ENCODE measurements around the gene CIB2.
"Not testable (repeated sequence)": the region's sequence is repeated elsewhere in the genome, so short reads cannot be mapped to it uniquely, and the experiment has no call there.

The CIB2 gene

GRCh38 chr15:78131295-78132061 lies at the start of gene CIB2:
Gene CIB2, minus strand, starts transcription at chr15:78131445. Its CDS starts 230 bp downstream, at chr15:78131215.
- peak; percentile 88 for DNase-seq

GRCh38 chr15:78179906-78180305 lies 48.7 kb upstream of the CIB2 start:
- no peak for DNase-seq

- no peak for DNase-seq
Observed at GRCh38 chr15:78179286-78179840, 48.1 kb upstream of the CIB2 start.

DNA sequence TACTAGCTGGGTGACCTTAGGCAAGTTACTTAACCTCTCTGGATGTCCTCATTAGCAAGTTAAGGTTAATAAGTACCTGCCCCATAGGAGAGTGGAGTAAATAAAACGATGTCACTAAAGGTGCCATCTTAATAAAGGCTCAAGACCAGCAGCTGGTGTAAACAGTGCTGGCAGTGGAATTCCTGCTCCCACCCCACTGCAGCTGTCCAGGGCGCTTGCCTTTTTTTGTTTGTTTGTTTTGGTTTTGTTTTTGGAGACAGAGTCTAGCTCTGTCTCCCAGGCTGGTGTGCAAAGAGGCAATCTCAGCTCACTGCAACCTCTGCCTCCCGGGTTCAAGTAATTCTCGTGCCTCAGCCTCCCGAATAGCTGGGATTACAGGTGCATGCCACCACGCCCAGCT lies 46.8 kb upstream of the CIB2 start:
- DNase-seq = no peak

- DNase-seq = no peak
Observed at GRCh38 chr15:78177447-78177873, 46.2 kb upstream of the CIB2 start.

DNA sequence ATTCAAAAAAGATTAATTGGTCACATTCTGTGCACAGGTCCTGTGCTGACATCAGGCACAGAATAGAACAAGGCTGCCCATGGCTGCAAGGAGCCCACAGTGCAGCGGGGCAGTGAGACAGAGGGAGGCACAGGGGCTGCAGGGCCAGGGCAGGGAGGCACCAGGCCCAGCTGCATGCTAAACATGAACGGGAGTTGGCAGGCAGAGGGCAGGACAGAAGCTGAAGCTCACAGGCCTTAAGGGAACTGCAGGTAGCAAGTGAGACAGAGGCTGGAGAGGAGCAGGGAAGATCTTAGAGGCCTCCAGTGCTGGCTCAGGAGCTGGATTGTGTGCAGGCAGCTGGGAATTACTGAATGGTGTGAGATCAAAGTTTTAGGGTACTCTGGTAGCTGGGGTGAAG lies 44.1 kb upstream of the CIB2 start:
- DNase-seq = no peak

GRCh38 chr15:78174401-78174800 lies 43.2 kb upstream of the CIB2 start:
- no peak for DNase-seq

DNA sequence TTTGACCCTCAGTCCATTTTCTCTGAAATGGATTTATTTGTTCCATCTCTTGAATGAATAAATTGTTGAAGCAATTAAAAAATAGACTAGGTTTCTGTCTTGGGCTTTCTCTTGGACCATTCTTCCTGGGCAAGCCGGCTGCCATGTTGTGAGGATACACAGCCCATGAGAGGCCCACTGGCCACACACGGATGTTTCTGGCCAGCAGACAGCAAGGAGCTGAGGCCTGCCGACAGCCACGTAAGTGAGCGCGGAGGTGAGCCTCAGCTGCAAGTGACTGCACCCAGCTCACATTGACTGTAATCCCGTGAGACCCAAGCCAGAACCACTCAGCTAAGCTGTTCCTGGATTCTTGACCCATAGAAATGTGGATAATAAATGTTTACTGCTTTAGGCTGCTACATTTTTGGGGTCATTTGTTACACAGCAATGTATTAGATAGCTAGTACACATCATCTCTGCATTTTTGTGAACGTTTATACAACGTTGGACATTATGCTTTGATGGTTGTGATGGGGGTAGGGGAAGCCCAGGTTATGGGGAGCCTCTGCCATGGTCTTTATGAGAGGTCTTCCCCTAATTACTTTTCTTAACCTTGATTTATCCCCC lies 40.7 kb upstream of the CIB2 start:
- no peak for DNase-seq

DNA sequence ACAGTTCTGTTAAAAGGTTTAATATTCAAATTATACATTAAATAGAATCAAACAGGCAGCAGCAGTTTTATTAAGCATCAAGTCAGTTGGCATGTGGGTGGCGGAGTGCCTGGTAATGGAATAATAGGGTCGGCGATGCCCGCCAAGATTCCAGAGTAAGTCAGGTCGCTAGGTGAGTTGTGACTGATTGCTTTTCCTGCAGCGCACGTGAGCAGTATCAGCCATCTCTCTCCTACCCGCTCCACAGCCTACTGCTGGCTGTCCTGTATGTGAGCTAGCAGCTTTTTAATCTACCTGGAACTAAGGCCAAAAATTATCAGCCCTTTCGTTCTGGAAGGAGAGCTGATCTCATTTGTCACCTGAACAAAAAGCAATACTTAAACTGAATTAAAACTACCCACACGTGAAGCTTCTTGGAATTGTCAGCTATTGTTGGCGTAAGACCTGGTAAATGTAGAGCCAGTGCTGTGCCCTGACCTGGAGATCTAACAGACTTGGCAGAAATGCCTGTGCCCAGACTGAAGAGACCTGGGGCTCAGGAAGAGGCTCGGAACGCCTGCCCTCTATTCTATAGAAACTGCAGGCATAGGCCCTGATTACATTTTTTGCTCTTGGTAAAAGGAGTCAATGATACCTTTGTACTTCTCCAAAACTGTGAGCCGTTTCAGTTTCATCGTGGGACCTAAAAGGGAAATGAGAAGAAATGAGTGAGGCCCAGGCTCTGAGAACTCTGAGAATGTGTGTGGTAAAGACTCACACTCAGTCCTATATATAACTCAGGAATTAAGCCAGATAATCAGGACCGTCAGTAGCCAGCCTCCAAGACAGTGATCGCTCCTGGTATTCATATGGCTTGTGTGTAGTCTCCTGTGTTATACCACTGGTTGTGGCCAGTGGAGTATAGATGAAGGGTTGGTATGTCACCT lies 39.9 kb upstream of the CIB2 start:
- no peak for DNase-seq

DNA sequence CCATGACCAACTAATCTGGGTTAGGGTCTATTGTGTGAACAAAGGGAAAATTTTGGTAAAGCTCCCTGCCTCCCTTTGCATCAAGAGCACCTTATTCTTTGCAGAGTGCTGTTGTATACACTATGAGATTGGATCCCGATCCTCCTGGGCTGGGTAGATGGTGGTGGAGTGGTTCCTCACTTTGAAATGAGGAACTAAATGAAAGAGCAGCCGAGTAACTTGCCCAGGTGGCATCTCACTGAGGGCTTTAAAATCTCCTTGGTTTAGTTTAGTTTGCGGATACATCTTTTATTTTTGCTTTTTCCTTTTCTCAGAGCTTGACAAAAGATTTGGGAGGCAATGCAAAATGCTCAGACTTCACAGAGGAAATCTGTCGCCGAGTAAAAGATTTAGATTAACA lies 37.4 kb upstream of the CIB2 start:
- DNase-seq = no peak

DNA sequence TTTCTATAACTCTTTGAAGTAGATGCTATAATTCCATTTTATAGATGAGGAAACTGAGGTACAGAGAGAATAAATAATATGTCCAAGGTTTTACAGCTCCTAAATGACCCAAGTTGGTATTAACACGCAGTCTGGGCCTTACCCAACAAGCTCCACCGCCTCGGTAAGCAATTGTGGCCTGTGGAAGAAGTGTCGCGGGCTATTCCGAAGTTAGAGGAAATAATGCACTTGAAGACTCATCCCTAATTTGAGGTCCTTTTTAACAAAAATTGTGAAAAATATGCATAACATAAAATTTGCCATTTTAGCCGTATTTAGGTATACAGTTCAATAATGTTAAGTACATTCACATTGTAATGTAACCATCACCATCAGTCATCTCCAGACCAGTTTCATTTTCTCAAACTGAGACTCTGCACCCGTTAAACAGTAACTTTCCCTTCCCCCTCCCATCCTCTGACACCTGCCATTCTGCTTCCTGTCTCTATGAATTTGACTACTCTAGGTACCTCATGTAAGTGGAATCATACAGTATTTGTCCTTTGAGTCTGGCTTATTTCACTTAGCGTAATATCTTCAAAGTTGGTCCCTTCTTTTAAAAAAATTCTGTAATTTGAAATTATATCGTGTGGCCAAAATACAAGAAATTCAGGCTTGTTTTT lies 36.1 kb upstream of the CIB2 start:
- DNase-seq = no peak

DNA sequence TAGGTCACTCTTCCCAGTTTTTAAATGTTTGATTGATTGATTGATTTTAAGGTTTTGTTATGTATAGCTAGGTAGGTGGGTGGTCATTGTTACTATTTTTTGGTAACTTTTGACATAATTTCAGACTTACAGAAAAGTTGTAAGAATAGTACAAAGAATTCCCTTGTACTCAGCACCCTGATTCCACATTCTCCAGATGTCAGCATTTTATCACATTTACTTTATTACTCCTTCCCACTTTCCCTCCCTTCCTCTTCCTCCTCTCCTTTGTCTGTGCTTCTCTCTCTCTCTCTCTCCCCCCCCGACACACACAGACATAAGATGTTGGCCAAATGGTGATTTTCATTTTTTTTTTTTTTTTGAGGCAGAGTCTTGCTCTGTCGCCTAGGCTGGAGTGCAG lies 32.8 kb upstream of the CIB2 start:
- no peak for DNase-seq

DNA sequence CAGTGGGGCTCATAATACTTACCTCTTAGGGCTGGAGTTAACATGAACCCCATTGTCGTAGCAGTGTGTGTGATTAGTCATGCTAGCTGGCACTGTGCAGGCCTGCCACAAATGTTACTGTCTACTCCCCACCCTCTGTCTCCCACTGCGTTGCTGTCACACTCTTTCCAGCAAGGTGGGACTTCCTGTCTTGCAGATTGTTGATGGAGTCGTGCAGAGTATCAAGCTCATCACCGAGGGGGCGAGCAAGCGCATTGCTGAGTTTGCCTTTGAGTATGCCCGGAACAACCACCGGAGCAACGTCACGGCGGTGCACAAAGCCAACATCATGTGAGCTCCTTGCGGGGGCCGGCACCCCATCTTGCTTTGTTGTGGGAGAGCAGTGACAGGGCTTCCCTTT lies 30.8 kb upstream of the CIB2 start:
- no peak for DNase-seq

GRCh38 chr15:78159395-78159794 lies 28.1 kb upstream of the CIB2 start:
- no peak for DNase-seq

DNA sequence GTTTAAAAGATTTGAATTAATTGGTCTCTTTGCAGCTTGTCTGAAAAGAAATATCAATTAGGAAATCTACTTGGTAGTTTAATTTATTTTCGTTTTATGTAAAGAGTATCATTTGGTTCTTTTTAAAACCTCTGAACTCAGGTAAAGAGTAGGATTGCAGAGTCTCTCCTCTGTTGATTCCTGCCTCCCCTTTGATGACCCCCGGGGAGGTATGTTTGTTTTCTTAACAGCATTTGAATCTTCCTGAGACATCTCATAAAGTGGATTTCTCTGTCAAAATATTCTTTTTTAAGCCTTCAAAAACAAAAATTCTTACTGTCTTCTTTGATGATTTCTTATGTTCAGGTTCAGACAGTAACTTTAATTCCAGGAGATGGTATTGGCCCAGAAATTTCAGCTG lies 26.0 kb upstream of the CIB2 start:
- DNase-seq = no peak

- DNase-seq = no peak
Observed at GRCh38 chr15:78156653-78157052, 25.4 kb upstream of the CIB2 start.

GRCh38 chr15:78155355-78155939 lies 24.2 kb upstream of the CIB2 start:
- DNase-seq = no peak

DNA sequence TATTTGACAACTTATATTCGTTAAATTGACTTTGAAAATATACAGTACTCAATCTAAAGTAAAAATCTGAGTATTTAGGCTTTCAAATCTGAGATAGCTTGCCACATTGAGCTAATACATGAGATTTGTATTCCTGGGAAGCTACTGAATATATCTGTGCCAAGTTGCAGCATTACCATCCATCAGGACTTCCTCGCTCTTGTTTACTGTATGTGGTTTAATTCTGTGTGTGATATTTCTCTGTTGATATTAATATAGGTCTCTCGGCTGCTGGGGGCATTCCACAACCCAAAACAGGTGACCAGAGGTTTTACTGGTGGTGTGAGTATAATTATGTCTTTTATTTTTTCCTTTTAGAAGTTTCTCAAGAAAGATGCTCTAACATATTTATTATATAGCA lies 23.7 kb upstream of the CIB2 start:
- no peak for DNase-seq

- DNase-seq = not testable (repeated sequence)
Observed at GRCh38 chr15:78151075-78151474, 19.8 kb upstream of the CIB2 start.

DNA sequence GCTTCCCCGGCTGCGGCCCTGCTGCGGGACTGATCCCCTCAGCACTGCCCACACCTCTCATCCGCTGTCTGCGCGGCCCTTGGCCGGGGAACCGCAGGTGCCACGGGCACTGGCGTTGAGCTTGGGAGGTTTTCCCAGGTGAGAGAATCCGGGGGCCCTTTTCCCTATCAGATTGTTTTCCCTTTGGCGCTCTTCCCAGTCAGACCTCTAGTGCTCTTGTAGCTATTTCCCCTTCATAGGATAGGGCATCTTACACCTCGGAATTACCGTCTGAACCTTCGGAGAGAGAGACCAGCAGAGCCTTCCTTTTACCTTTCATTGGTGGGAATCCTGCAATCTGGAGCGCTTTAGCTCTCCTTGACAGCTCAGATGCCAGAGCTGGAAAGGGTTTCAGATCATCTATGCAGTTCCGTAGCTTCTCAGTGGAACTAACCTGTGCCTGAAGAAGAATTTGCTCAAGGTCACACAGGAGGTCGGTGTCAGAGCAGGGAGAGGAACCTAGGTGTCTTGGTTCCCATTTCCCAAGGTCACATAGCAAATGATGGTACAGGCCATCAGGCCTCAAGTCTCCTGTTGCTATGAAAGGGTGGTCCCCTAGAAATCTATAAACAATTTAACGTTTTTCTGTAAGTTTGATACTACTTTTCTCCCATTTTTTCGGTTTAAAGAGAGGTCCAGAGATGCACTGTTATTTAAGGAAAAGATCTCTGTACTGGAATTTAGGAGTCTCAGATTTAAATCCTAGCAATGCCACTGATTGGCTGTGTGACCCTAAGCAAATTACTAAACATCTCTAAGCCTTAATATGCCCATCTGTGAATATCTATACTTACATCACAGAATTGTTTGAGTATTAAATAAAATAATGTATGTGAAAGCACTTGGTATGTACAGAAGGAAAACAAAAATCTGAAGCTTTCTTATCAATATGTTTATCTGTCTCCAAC lies 18.8 kb upstream of the CIB2 start:
- no peak for DNase-seq

All from left hindlimb (tissue), 1 donor.